Cardiac fibroblast (primary cell): ENCODE measurements around the gene GABRR2.

Experiments
- DNase-seq, 2 donors: peaks; one replicate each; pipeline versions ENCODE4 v3.0.0 to v3.0.0-alpha.2; 2010; ENCODE audit warnings: low read depth in 2 of 2
- H3K4me3 ChIP-seq, 2 donors: replicated peaks in 1 of 2; 1 replicate in 1 of 2; 2 replicates in 1 of 2; pipeline ENCODE4 v1.5.1; 2011; ENCODE audit warnings: low read depth in 2 of 2, low read length in 2 of 2, mild to moderate bottlenecking in 2 of 2, moderate library complexity in 1 of 2
- TF ChIP-seq, protein P1 (sequence below): IDR thresholded peaks from one replicate; pipeline ENCODE4 v1.5.1; 2011; ENCODE audit warnings: low read depth, mild to moderate bottlenecking, low read length, inconsistent platforms

Gene GABRR2

GRCh38 chr6:89284963-89285735 lies 29.9 kb downstream of the GABRR2 start:
- no peak for DNase-seq
- H3K4me3 ChIP-seq, result no peak overlapping the region
- TF ChIP-seq, protein P1, sequence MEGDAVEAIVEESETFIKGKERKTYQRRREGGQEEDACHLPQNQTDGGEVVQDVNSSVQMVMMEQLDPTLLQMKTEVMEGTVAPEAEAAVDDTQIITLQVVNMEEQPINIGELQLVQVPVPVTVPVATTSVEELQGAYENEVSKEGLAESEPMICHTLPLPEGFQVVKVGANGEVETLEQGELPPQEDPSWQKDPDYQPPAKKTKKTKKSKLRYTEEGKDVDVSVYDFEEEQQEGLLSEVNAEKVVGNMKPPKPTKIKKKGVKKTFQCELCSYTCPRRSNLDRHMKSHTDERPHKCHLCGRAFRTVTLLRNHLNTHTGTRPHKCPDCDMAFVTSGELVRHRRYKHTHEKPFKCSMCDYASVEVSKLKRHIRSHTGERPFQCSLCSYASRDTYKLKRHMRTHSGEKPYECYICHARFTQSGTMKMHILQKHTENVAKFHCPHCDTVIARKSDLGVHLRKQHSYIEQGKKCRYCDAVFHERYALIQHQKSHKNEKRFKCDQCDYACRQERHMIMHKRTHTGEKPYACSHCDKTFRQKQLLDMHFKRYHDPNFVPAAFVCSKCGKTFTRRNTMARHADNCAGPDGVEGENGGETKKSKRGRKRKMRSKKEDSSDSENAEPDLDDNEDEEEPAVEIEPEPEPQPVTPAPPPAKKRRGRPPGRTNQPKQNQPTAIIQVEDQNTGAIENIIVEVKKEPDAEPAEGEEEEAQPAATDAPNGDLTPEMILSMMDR, result no peak

- no peak for DNase-seq
- no peak overlapping the region for H3K4me3 ChIP-seq
- TF ChIP-seq, protein P1, result no peak
These were observed 31.0 kb downstream of the GABRR2 start for GRCh38 chr6:89284081-89284480.

GRCh38 chr6:89282749-89283148 lies 32.4 kb downstream of the GABRR2 start:
- H3K4me3 ChIP-seq, result no peak overlapping the region
- TF ChIP-seq, protein P1, result no peak
- DNase-seq, result no peak

DNA sequence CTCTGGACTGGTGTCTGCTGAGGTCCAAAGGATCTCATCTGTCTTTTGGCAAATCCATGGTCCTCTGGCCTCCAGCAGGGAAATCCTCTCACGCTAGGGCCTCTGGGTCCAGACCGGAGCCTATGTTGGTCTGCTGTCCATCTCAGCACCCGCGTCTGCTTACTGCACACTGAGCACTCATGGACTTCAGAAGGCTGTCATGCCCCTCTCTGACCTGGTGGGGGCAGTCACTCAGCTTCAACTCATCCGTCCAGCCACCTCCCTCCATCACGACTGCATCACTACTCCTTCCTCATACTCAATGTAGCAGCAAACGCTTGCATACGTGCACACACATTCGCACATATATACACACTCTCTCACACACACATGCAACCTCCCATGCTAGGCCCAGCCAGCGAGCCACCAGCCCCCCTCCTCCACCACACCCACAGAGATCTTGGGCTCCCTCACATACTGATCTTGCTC lies 33.3 kb downstream of the GABRR2 start:
- H3K4me3 ChIP-seq, result no peak overlapping the region
- peak; percentile 25 to 55 for DNase-seq
- TF ChIP-seq, protein P1, result peak; percentile 66

DNA sequence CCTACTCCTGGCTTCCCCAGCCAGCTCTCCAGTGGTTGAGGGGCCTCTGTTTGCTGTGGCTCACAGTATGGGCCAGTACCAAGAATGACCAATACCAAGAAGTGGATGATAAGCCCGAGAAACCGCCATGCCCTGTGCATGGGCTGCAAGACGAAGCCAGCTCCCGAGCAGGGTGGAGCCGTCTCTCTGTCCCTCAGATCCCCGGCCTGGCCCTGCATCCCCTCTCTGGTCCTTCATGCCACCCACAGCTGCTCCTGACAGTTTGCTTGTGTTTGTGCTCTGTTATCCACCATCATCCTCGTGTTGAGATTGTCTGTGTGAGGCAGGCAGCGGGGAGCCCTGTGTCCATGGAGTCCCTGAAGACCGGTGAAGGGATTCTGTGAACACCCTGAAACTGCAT lies 36.1 kb downstream of the GABRR2 start:
- no peak overlapping the region for H3K4me3 ChIP-seq
- TF ChIP-seq, protein P1, result no peak
- DNase-seq, result no peak

GRCh38 chr6:89275900-89276299 lies 39.2 kb downstream of the GABRR2 start:
- TF ChIP-seq, protein P1, result no peak
- no peak for DNase-seq
- H3K4me3 ChIP-seq, result no peak overlapping the region
